HepG2 (cell line): ENCODE data around the gene GNGT2. TPM values are rescaled to one million over a fixed set of nuclear protein-coding genes. Genes with fewer than 3 reads are reported as not detected.

ENCODE experiments used
- ATAC-seq: fragments of 200-7000 bp; cut with Tn5 transposase; 3 replicates; pipeline ENCODE4 v1.9.1; 2020; ENCODE audit warnings: mild to moderate bottlenecking, moderate library complexity
- BruUV-seq: library from RNA; stranded (reverse); fragments of 400-500 nt; replicated peaks from 2 replicates; lab custom pipeline; 2021; lab: Mats Ljungman, UMichigan
- CTCF ChIA-PET: fragments of 300-600 bp; formaldehyde crosslinking; extraction: SDS; loops from one replicate; lab custom pipeline; 2021; ENCODE audit warnings: low total read pairs, inconsistent platforms, low intra/inter-chr PET ratio; lab: Yijun Ruan, JAX
- POLR2A ChIA-PET: fragments of 350-600 bp; sonication (Branson Sonifier 250); formaldehyde crosslinking; loops from one replicate; lab custom pipeline; 2020; ENCODE audit warnings: antibody characterized with exemption, inconsistent platforms; lab: Yijun Ruan, JAX
- DNase-seq: peaks from one replicate; pipeline ENCODE4 v3.0.0-alpha.2; 2015; ENCODE audit warnings: low spot score
- FAIRE-seq: peaks from 3 replicates; lab custom pipeline; 2011; peaks lifted over from hg19 to GRCh38; lab: Jason Lieb, UNC
- H2AFZ ChIP-seq: one replicate; pipeline ENCODE4 v1.6.1; 2011; ENCODE audit warnings: low read length, inconsistent platforms
- H3K27ac ChIP-seq: fragments of 300-600 bp; 3 replicates; pipeline ENCODE4 v1.8.0; 2011; ENCODE audit warnings: mixed run types, mild to moderate bottlenecking, mixed read lengths, low read length, inconsistent platforms; ENCODE audit not compliant: insufficient read depth; ENCODE audit errors: extremely low read length
- H3K27me3 ChIP-seq, 2 experiments: fragments of 200-600 bp in 1 of 2; 2 replicates in 1 of 2; 3 replicates in 1 of 2; pipeline versions ENCODE4 v1.6.0 to v1.8.0; 2011; ENCODE audit warnings: low read length in 2 of 2, mild to moderate bottlenecking in 2 of 2, moderate library complexity in 2 of 2, inconsistent platforms in 1 of 2; ENCODE audit not compliant: insufficient read depth in 2 of 2, control insufficient read depth in 1 of 2
- H3K36me3 ChIP-seq, 2 experiments: fragments of 200-600 bp in 1 of 2; replicated peaks in 1 of 2; 2 replicates in 1 of 2; 3 replicates in 1 of 2; pipeline versions ENCODE4 v1.5.1 to v1.8.0; 2011; ENCODE audit warnings: low read length in 2 of 2, inconsistent platforms in 1 of 2; ENCODE audit not compliant: insufficient read depth in 2 of 2, control insufficient read depth in 1 of 2
- H3K4me1 ChIP-seq: 2 replicates; pipeline ENCODE4 v1.5.1; 2012; ENCODE audit warnings: low read length, inconsistent platforms; ENCODE audit not compliant: insufficient read depth
- H3K4me2 ChIP-seq: 2 replicates; pipeline ENCODE4 v1.6.0; 2011; ENCODE audit warnings: low read depth, low read length, inconsistent platforms
- H3K4me3 ChIP-seq, 3 experiments: fragments of 200-600 bp in 1 of 3; sonication (generic), shearing (Covaris generic) in 1 of 3; replicated peaks in 1 of 3; 2 replicates each; pipeline ENCODE4 v1.5.1; 2011 to 2016; ENCODE audit warnings: low read length in 3 of 3, inconsistent platforms in 2 of 3, low read depth in 2 of 3, mild to moderate bottlenecking in 2 of 3, control low read depth in 1 of 3, mixed read lengths in 1 of 3; ENCODE audit not compliant: insufficient read depth in 1 of 3
- H3K79me2 ChIP-seq: one replicate; pipeline ENCODE4 v1.6.1; 2011; ENCODE audit warnings: low read length, inconsistent platforms; ENCODE audit not compliant: insufficient read depth
- H3K9ac ChIP-seq: 2 replicates; pipeline ENCODE4 v1.6.0; 2011; ENCODE audit warnings: mild to moderate bottlenecking, low read depth, low read length, inconsistent platforms; ENCODE audit not compliant: insufficient read depth
- H3K9me3 ChIP-seq: 2 replicates; pipeline ENCODE4 v1.5.1; 2012; ENCODE audit warnings: mild to moderate bottlenecking, low read length
- H4K20me1 ChIP-seq: 2 replicates; pipeline ENCODE4 v1.6.0; 2011; ENCODE audit warnings: inconsistent platforms, mild to moderate bottlenecking, low read length, moderate library complexity; ENCODE audit not compliant: insufficient read depth
- AKAP8 ChIP-seq: sonication (generic); formaldehyde crosslinking; IDR thresholded peaks from 2 replicates; pipeline ENCODE4 v1.5.1; 2020; ENCODE audit warnings: mild to moderate bottlenecking, missing genetic modification reagents
- CENPT ChIP-seq: sonication (generic); formaldehyde crosslinking; IDR thresholded peaks from 2 replicates; pipeline ENCODE4 v1.8.0; 2022; ENCODE audit warnings: low read depth, mild to moderate bottlenecking, moderate library complexity, missing genetic modification reagents
- FLYWCH1 ChIP-seq: sonication (generic); formaldehyde crosslinking; IDR thresholded peaks from 2 replicates; pipeline ENCODE4 v1.8.1; 2023; ENCODE audit warnings: mild to moderate bottlenecking, missing genetic modification reagents
- HES4 ChIP-seq: sonication (generic); formaldehyde crosslinking; IDR thresholded peaks from 2 replicates; pipeline ENCODE4 v1.9.0; 2021; ENCODE audit warnings: mild to moderate bottlenecking, missing genetic modification reagents, borderline replicate concordance
- SALL1 ChIP-seq: sonication (generic); formaldehyde crosslinking; IDR thresholded peaks from 2 replicates; pipeline ENCODE4 v1.8.0; 2022; ENCODE audit warnings: mild to moderate bottlenecking, missing genetic modification reagents
- SALL2 ChIP-seq: sonication (generic); formaldehyde crosslinking; IDR thresholded peaks from 2 replicates; pipeline ENCODE4 v1.8.1; 2023; ENCODE audit warnings: mild to moderate bottlenecking, missing genetic modification reagents, inconsistent platforms
- SMC3 ChIP-seq: IDR thresholded peaks from 2 replicates; pipeline ENCODE4 v1.6.1; 2011; ENCODE audit warnings: low read length, improper control_type of control experiment
- ZNF10 ChIP-seq: sonication (generic); formaldehyde crosslinking; IDR thresholded peaks from 2 replicates; pipeline ENCODE4 v1.4.0; 2020; ENCODE audit warnings: mild to moderate bottlenecking, low read depth, missing genetic modification reagents, borderline replicate concordance
- ZNF432 ChIP-seq: sonication (generic); formaldehyde crosslinking; IDR thresholded peaks from 2 replicates; pipeline ENCODE4 v1.5.0; 2020; ENCODE audit warnings: missing genetic modification reagents, mild to moderate bottlenecking, borderline replicate concordance
- ZNF616 ChIP-seq: sonication (generic); formaldehyde crosslinking; IDR thresholded peaks from 2 replicates; pipeline ENCODE4 v1.5.0; 2020; ENCODE audit warnings: low read depth, mild to moderate bottlenecking, missing genetic modification reagents
- ZNF75D ChIP-seq: sonication (generic); formaldehyde crosslinking; IDR thresholded peaks from 2 replicates; pipeline ENCODE4 v1.8.1; 2023; ENCODE audit warnings: missing genetic modification reagents, mild to moderate bottlenecking, borderline replicate concordance
- WGBS: methylation state at CpG from one replicate; pipeline ENCODE4 v1.1.6; 2017; ENCODE audit warnings: low lambda C conversion rate; 5-methylcytosine and 5-hydroxymethylcytosine counted together
- in situ Hi-C: cut with HindIII; loops from 2 replicates; pipeline ENCODE4 v1.10.0; 2017; ENCODE audit warnings: low pct_unique_long_range_greater_than_20kb; ENCODE audit not compliant: extremely low pct_ligation_motif_present
- intact Hi-C: fragments of 100-400 bp; cut with micrococcal nuclease; formaldehyde crosslinking; loops from one replicate; pipeline ENCODE4 v1.10.0; 2022; ENCODE audit not compliant: unreplicated experiment
- polyA plus RNA-seq, 8 experiments: library from polyadenylated mRNA; depleted of rRNA in 3 of 8; stranded (reverse) in 7 of 8; unstranded in 1 of 8; fragments of >200 nt; fragmentation: Illumina TruSeq in 4 of 8; extraction: Trizol in 4 of 8; gene quantifications; 2 replicates each; pipeline versions ENCODE4 v1.2.1 to v1.2.3, GENCODE V29; 2011 to 2016; ENCODE audit warnings: low read depth in 4 of 8, missing spikeins in 1 of 8, mixed read lengths in 1 of 8; ENCODE audit not compliant: insufficient read depth in 1 of 8
- total RNA-seq, 5 experiments: library from RNA; depleted of rRNA; stranded (reverse); fragments of >200 nt; fragmentation: Illumina TruSeq; extraction: Trizol; gene quantifications; 2 replicates each; pipeline ENCODE4 v1.2.3, GENCODE V29; 2016; ENCODE audit warnings: low read depth in 1 of 5
- TF ChIP-seq, protein P1 (sequence below): sonication (generic); formaldehyde crosslinking; IDR thresholded peaks from 2 replicates; pipeline ENCODE4 v1.4.0; 2020; ENCODE audit warnings: missing genetic modification reagents
- TF ChIP-seq, protein P2 (sequence below): sonication (generic); formaldehyde crosslinking; IDR thresholded peaks from 2 replicates; pipeline ENCODE4 v1.5.0; 2020; ENCODE audit warnings: missing genetic modification reagents
- TF ChIP-seq, protein P3 (sequence below): sonication (generic); formaldehyde crosslinking; IDR thresholded peaks from 2 replicates; pipeline ENCODE4 v1.4.0; 2020; ENCODE audit warnings: mild to moderate bottlenecking, missing genetic modification reagents, borderline replicate concordance
- TF ChIP-seq, protein P4 (sequence below): sonication (generic); formaldehyde crosslinking; IDR thresholded peaks from 2 replicates; pipeline ENCODE4 v1.9.0; 2021; ENCODE audit warnings: missing genetic modification reagents, borderline replicate concordance

The GNGT2 gene
- total and polyA plus RNA-seq, 2 of the 13 experiments (the other 11 are each of a cell fraction or from before 2014, with no cell fraction given): not detected

DNA sequence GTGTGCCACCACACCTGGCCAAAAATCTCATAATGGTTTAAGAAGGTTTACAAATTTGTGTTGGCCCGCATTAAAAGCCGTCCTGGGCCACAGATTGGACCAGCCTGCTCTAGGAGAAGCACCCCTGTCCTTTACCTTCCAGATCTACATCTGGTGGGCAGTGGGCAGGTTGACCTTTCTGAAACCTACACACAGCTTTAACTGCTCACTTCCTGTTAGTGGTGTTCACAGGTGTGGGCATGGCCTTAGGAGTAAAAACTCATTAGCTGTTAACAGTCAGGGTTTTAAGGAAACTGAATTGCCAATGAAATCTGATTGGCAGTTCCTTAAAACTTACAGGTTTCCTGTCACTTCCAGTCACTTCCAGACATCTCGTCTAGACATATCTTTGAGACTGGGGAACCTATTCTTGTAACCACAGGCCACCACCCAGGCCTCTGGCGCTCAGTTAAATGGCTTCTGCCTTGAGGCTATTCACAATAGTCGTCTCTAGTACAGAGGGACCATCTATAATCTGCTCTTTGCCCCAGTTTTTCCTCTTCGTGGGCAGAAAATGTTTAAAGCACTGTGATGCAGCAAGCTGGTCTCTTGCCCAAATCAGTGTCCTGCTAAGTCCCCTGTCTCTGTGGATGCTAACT lies 29.3 kb downstream of the GNGT2 start:
- Histone ChIP-seq H3K9ac (no peak overlapping the region), H3K27me3 (no peaks in the 10 kb centered on the region), H2AFZ (no peak overlapping the region), H3K4me3 (no peak overlapping the region), H3K36me3 (no peaks in the 10 kb centered on the region), H3K4me1 (no peaks in the 10 kb centered on the region), H3K27ac (no peak overlapping the region), H3K4me2 (no peak overlapping the region), H3K9me3 (peaks cover 29% of the 10 kb centered on the region), H3K79me2 (no peaks in the 10 kb centered on the region), H4K20me1 (no peaks in the 10 kb centered on the region)
- intact Hi-C loops: loop anchor here (1.0 to 2.0 kb wide), 2 partner anchors 46 to 109 kb away; no protein-coding TSS in a partner anchor
- CTCF ChIA-PET: interaction anchor here (0.9 to 3.0 kb wide), 2 partner anchors 46 to 149 kb away, joined by 3 to 21 read pairs; no protein-coding TSS in a partner anchor
- no peak for ATAC-seq
- BruUV-seq: no TSS peak
- FAIRE-seq: no peak
- DNase-seq: no peak
- WGBS: 44% methylated on average over 6 of the region's 6 CpGs
- in situ Hi-C loops: loop anchor here (5.0 kb wide), 1 partner anchor 46 kb away; no protein-coding TSS in a partner anchor
- POLR2A ChIA-PET: interaction anchor here (1.3 kb wide), 1 partner anchor 112 kb away, joined by 3 read pairs; no protein-coding TSS in a partner anchor
- TF ChIP-seq, protein P1, sequence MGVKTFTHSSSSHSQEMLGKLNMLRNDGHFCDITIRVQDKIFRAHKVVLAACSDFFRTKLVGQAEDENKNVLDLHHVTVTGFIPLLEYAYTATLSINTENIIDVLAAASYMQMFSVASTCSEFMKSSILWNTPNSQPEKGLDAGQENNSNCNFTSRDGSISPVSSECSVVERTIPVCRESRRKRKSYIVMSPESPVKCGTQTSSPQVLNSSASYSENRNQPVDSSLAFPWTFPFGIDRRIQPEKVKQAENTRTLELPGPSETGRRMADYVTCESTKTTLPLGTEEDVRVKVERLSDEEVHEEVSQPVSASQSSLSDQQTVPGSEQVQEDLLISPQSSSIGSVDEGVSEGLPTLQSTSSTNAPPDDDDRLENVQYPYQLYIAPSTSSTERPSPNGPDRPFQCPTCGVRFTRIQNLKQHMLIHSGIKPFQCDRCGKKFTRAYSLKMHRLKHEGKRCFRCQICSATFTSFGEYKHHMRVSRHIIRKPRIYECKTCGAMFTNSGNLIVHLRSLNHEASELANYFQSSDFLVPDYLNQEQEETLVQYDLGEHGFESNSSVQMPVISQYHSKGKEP: no peak
- TF ChIP-seq ZNF75D (no peak), SMC3 (no peak), FLYWCH1 (CRISPR knock-in tag) (no peak), ZNF432 (CRISPR knock-in tag) (no peak), HES4 (no peak), ZNF10 (no peak), SALL2 (CRISPR knock-in tag) (no peak), ZNF616 (CRISPR knock-in tag) (no peak), AKAP8 (CRISPR knock-in tag) (no peak), SALL1 (CRISPR knock-in tag) (no peak), CENPT (CRISPR knock-in tag) (no peak)
- TF ChIP-seq, protein P2, sequence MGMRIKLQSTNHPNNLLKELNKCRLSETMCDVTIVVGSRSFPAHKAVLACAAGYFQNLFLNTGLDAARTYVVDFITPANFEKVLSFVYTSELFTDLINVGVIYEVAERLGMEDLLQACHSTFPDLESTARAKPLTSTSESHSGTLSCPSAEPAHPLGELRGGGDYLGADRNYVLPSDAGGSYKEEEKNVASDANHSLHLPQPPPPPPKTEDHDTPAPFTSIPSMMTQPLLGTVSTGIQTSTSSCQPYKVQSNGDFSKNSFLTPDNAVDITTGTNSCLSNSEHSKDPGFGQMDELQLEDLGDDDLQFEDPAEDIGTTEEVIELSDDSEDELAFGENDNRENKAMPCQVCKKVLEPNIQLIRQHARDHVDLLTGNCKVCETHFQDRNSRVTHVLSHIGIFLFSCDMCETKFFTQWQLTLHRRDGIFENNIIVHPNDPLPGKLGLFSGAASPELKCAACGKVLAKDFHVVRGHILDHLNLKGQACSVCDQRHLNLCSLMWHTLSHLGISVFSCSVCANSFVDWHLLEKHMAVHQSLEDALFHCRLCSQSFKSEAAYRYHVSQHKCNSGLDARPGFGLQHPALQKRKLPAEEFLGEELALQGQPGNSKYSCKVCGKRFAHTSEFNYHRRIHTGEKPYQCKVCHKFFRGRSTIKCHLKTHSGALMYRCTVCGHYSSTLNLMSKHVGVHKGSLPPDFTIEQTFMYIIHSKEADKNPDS: no peak
- TF ChIP-seq, protein P3, sequence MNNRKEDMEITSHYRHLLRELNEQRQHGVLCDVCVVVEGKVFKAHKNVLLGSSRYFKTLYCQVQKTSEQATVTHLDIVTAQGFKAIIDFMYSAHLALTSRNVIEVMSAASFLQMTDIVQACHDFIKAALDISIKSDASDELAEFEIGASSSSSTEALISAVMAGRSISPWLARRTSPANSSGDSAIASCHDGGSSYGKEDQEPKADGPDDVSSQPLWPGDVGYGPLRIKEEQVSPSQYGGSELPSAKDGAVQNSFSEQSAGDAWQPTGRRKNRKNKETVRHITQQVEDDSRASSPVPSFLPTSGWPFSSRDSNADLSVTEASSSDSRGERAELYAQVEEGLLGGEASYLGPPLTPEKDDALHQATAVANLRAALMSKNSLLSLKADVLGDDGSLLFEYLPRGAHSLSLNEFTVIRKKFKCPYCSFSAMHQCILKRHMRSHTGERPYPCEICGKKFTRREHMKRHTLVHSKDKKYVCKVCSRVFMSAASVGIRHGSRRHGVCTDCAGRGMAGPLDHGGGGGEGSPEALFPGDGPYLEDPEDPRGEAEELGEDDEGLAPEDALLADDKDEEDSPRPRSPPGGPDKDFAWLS: no peak
- TF ChIP-seq, protein P4, sequence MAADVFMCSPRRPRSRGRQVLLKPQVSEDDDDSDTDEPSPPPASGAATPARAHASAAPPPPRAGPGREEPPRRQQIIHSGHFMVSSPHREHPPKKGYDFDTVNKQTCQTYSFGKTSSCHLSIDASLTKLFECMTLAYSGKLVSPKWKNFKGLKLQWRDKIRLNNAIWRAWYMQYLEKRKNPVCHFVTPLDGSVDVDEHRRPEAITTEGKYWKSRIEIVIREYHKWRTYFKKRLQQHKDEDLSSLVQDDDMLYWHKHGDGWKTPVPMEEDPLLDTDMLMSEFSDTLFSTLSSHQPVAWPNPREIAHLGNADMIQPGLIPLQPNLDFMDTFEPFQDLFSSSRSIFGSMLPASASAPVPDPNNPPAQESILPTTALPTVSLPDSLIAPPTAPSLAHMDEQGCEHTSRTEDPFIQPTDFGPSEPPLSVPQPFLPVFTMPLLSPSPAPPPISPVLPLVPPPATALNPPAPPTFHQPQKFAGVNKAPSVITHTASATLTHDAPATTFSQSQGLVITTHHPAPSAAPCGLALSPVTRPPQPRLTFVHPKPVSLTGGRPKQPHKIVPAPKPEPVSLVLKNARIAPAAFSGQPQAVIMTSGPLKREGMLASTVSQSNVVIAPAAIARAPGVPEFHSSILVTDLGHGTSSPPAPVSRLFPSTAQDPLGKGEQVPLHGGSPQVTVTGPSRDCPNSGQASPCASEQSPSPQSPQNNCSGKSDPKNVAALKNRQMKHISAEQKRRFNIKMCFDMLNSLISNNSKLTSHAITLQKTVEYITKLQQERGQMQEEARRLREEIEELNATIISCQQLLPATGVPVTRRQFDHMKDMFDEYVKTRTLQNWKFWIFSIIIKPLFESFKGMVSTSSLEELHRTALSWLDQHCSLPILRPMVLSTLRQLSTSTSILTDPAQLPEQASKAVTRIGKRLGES (CRISPR knock-in tag): no peak
